DND-41 (cell line): ENCODE data around the gene WRAP73.

ENCODE experiments used
- EZH2 ChIP-seq: IDR thresholded peaks from 3 replicates; pipeline ENCODE4 v1.6.1; 2012; ENCODE audit warnings: borderline replicate concordance, low read depth, mild to moderate bottlenecking, moderate library complexity, low read length, inconsistent platforms; ENCODE audit not compliant: severe bottlenecking
- TF ChIP-seq, protein P1 (sequence below): IDR thresholded peaks from 2 replicates; pipeline ENCODE4 v1.5.1; 2012; ENCODE audit warnings: borderline replicate concordance, low read length, moderate library complexity, mild to moderate bottlenecking; ENCODE audit not compliant: poor library complexity, severe bottlenecking; ENCODE audit errors: extremely low read depth

DNA sequence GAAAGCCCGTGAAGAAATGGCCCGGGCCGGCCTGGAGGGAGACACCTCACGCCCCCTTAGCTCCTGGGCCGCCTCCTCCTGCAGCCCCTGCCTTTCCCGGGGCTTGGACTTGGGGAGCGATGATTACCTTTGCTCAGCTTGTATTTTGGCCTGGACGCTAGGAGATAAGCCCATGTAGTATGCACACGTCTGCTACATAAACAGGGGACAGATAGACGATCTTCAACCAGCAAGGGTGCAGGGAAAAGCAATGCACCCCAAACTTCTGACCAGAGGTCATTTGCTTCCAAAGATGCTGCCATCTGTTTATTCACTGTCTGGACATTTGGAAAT is 3.3 kb upstream of the WRAP73 start:
- TF ChIP-seq, protein P1, sequence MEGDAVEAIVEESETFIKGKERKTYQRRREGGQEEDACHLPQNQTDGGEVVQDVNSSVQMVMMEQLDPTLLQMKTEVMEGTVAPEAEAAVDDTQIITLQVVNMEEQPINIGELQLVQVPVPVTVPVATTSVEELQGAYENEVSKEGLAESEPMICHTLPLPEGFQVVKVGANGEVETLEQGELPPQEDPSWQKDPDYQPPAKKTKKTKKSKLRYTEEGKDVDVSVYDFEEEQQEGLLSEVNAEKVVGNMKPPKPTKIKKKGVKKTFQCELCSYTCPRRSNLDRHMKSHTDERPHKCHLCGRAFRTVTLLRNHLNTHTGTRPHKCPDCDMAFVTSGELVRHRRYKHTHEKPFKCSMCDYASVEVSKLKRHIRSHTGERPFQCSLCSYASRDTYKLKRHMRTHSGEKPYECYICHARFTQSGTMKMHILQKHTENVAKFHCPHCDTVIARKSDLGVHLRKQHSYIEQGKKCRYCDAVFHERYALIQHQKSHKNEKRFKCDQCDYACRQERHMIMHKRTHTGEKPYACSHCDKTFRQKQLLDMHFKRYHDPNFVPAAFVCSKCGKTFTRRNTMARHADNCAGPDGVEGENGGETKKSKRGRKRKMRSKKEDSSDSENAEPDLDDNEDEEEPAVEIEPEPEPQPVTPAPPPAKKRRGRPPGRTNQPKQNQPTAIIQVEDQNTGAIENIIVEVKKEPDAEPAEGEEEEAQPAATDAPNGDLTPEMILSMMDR = no peak
- TF ChIP-seq EZH2 = no peak
